Stimulated activated CD8-positive, alpha-beta memory T cell treated with anti-CD3 and anti-CD28 coated beads, Interleukin-2, amount 100 ng/mL, for 1 hour (primary cell): Measurements from ENCODE around the gene SNRNP25.
A peak's percentile ranks its signal among the peaks of the same experiment; 100 is the strongest.

ENCODE experiments used
- DNase-seq, 2 donors: peaks; one replicate each; pipeline ENCODE4 v3.0.0-alpha.2; 2020; ENCODE audit warnings: low read depth in 2 of 2

The SNRNP25 gene

GRCh38 chr16:62968-63391 lies 9.4 kb downstream of the SNRNP25 start:
- no peak for DNase-seq

DNA sequence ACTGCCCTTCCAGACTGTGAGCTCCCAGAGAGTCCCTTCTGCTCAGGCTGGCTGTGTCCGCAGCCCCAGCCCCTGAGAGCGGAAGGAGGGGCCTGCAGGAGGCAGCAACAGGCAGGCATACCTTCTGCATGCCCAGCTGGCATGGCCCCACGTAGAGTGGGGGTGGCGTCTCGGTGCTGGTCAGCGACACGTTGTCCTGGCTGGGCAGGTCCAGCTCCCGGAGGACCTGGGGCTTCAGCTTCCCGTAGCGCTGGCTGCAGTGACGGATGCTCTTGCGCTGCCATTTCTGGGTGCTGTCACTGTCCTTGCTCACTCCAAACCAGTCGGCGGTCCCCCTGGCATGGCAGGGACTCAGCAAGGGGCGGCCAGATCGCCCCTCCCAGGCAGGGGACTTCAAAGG lies 9.8 kb downstream of the SNRNP25 start:
- DNase-seq, result no peak

- DNase-seq, result no peak
Observed at GRCh38 chr16:63998-64913, 10.6 kb downstream of the SNRNP25 start.

DNA sequence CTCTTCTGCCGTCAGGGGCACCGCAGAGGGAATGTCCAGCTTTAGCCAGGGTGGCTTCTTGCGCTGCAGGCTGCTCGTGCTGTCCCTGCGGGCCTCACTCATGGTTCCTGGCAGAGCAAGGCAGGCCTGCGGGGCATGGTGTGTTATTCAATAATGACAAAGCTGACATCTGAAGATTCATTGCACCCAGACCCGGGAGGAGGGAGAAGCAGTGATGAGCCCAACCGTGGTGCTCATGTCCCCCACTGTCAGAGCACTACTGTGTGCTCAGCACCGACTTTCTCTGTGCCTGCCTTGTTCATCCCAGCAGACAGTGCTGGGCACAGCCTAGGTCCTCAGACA lies 11.3 kb downstream of the SNRNP25 start:
- no peak for DNase-seq

- peak; percentile 71 to 72 for DNase-seq
Observed at GRCh38 chr16:65745-66144, 12.1 kb downstream of the SNRNP25 start.

GRCh38 chr16:66309-67182 lies 12.9 kb downstream of the SNRNP25 start:
- no peak for DNase-seq

- no peak for DNase-seq
Observed at GRCh38 chr16:67183-67791, 13.7 kb downstream of the SNRNP25 start.

DNA sequence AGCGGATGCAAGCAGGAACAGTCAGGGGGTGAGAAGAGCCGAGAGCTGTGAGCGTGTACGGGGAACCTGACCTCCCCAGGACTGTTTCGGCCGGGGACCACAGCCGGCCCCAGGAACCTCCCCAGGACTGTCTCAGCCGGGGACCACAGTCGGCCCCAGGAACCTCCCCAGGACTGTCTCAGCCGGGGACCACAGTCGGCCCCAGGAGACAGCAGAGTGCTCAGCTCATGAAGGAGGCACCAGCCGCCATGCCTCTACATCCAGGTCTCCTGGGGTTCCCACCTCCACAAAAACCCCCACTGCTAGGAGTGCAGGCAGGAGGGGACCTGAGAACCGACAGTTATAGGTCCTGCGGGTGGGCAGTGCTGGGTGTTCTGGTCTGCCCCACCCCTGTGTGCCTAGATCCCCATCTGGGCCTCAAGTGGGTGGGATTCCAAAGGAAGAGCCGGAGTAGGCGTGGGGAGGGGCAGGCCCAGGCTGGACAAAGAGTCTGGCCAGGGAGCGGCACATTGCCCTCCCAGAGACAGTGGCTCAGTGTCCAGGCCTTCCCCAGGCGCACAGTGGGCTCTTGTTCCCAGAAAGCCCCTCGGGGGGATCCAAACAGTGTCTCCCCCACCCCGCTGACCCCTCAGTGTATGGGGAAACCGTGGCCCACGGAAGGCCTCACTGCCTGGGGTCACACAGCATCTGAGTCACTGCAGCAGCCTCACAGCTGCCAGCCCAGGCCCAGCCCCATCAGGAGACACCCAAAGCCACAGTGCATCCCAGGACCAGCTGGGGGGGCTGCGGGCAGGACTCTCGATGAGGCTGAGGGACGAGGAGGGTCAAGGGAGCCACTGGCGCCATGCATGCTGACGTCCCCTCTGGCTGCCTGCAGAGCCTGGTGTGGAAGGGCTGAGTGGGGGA lies 14.5 kb downstream of the SNRNP25 start:
- no peak for DNase-seq

DNA sequence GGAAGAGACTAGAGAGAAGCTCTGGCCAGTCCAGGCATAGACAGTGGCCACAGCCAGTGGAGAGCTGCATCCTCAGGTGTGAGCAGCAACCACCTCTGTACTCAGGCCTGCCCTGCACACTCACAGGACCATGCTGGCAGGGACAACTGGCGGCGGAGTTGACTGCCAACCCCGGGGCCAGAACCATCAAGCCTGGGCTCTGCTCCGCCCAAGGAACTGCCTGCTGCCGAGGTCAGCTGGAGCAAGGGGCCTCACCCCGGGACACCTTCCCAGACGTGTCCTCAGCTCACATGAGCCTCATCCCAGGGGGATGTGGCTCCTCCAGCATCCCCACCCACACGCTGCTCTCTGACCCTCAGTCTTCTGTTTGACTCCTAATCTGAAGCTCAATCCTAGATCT lies 15.6 kb downstream of the SNRNP25 start:
- DNase-seq, result no peak

- DNase-seq, result no peak
Observed at GRCh38 chr16:71210-71539, 17.5 kb downstream of the SNRNP25 start.

DNA sequence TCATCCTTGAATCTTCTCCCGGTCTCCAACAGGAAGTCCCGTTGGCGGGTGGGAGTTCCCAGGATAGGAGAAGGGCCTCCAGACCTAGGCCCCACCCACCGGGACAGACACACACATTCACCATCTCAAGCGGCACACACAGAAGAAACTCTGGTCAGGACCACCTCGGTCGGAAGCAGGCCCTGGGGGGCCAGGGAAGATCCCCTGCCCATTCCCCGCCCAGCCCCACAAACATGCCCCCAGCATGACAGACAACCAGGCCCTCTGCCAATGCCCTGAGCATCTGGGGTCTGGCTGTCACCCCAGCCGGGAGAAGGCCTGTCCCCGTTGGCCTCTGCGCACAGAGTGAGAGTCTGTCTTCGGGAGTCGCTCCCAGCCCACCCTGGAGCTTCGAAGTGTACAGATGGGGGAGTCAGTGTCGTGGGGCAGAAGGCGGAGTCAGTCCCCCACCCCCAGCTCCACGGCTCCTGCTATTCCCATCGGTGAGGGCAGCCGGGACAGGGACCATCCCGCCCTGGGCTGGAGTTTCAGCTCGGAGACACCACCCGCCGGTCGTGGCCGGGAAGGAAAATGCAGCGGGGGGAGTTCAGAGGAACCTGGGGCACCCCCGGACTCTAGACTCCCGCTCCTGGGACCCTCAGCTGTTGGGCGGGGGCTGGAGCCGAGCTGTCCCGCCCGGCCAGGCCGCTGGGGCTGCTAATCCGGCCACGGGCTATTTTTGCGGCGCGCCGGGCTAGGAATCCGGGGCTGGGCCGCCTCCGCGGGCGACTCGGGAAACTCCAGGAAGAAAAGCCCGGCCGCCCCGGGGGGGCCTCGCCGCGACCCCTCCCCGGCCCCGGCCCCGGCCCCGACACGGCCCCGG lies 18.1 kb downstream of the SNRNP25 start:
- DNase-seq, result no peak

DNA sequence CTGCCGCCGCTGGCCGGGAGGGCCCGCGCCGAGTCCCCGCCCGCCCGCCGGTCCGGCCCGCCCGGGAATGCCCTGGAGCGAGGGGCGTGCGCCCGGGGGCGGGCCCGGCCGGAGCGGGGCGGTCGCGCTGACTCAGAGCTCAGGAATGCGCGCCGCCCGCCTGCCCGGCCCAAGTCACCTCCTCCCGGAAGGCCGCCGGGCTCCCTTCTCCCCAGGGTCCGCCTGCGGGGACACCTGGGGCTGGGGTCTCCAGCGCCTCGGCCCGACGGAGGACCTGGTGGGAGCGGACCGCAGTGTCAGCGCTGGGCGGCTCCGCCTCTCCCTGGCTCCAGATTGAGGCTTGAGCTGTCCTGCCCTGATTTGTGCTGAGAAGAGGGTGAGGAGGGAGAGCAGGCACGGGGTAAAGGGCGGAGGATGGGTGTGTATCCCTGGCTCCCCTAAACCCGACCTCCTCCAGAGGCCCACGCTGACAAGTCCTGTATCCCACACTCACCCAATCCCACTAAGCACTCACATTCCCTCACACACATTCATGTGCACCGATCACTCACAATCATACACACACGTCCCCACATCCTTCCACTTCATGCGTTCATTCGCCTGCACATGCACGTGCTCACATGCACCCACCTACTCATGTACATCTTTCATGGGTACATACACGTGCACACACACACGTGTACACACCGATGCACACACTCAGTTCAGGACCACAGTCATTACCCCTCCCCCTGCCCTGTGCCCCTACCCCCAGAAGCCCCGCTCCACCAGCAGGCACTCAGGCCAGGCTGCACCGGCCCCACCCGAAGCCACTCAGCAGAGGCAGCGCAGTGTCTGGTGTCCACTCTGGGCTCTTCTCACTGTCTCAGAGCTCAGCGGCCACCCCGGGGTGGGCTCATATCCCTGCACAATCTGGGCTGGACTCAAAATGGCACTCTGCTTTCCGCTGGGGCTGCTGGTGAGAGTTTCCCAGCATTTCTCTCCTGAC lies 19.2 kb downstream of the SNRNP25 start, which contains the start of gene RHBDF1:
Gene RHBDF1 (minus strand): TSS at position 71 of the 988 bp plus-strand sequence. CDS start 7,616 bp downstream, outside the sequence.
- DNase-seq, result no peak

DNA sequence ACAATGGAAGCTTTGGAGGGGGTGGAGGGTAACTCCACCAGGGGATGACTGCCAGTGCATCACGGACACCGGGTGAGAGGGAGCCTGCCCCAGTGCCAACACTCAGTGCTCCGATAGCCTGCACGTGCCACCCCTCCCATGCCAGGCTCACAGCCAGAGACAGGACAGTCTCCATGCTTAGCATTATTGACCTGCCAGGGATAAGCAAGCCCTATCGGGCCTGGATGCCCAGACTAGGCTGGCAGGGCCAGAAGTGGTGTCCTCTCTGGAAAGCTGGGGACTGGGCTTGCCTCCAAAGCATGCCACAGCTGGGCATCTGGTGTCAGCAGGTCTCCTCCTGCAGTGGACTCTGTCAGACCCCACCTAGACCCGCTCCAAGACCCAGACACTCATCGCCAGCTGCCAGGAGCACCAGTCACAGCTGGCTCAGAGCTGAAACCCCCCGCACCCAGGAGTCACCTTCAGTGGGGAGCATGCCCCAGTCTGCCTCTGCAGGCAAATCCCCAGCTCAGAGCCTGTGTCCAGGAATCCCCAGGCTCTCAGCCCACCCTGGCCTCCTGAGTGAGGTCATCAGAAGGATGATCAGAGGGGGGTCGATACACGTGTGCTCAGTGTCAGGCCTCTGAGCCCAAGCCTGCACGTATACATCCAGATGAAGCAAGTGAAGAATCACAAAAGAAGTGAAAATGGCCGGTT lies 20.6 kb downstream of the SNRNP25 start:
- no peak for DNase-seq

- no peak for DNase-seq
Observed at GRCh38 chr16:74747-75334, 21.2 kb downstream of the SNRNP25 start.

GRCh38 chr16:75580-76501 lies 22.2 kb downstream of the SNRNP25 start:
- DNase-seq, result no peak

DNA sequence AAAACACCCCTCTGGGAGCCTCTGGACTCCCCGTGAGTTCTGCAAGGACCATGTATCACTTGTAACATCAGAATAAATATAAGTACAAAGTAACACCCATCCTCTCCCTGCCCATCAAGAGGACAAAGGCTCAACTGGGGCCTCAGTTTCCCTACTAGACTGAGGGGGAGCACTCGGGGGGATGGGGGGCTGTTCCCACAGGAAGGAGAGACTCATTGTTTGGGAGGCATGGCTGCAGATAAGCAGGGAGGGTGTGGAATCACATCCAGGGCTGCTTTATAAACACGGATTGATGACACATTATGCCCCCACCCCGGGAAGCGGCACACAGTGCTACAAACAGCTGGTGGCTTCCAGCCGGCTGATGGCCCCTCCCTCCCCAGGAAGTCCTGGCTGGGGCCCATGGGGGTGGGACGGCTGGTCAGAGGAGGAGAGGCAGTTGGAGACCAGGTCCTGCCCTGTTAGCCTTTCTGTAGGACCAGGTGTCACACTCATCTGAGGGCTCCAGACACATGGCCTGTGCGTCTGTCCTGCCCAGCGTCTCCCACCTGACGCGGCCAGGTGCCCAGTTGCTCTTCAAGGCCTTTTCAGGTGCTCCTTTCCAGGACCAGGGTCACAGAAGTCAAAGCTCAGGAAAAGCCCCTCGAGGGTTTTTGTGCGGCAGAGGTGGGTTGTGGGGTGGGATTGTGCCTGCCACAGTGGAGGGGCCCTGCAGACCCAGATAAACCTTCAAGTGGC lies 23.1 kb downstream of the SNRNP25 start:
- DNase-seq, result no peak
